ENCODE measurements around the gene P3H1. TPM values are rescaled to one million over a fixed set of nuclear protein-coding genes. Genes with fewer than 3 reads are reported as not detected.

Gene P3H1
- total RNA-seq, 1 experiment from 2014 or later, result 84.8 TPM

DNA sequence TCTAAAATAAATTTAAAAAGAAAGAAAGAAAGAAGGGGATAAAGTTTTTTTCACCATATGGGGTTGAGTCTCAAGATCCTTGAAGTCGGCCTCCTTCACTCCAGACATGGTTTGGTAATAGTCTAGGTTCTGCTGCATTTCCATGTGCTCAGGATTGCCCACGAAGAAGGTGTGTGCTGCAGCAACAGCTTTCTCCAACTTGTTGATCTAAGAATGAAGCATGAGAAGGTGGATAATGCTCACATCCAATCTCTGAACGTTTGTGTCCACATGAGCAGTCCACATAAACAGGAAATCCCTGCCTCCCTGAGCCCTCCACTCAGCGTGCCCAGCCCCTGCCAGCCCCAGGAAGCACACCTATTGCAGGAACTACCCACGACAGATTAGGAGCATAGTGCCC is 4.6 kb downstream of the P3H1 start:
- BruUV-seq (replicated peaks), result no TSS peak
- intact Hi-C loops (cut with micrococcal nuclease; ENCODE audit: unreplicated experiment) (no loop called here), in situ Hi-C loops (cut with HindIII; ENCODE audit: low pct_unique_long_range_greater_than_20kb, low sequenced_read_pairs) (no loop called here)
- ChIA-PET POLR2A (no interaction called here), CTCF (interaction anchor here (0.5 kb wide), 1 partner anchor 150 kb away, joined by 3 read pairs; no protein-coding TSS in a partner anchor)
- H3K36me3 ChIP-seq (ENCODE audit: control insufficient read depth, insufficient read depth, low read length), result peaks cover 2% of the 10 kb centered on the region
- H3K27me3 ChIP-seq (ENCODE audit: control insufficient read depth, insufficient read depth, low read length), result no peaks in the 10 kb centered on the region
- DNase-seq (ENCODE audit: low read depth, low spot score), result no peak
- no peaks in the 10 kb centered on the region for H3K9me3 ChIP-seq (ENCODE audit: control insufficient read depth, insufficient read depth, low read depth, low read length)
- no peak overlapping the region for H3K4me3 ChIP-seq (ENCODE audit: low read depth in 2 of 2, low read length in 2 of 2)
- H3K4me1 ChIP-seq (ENCODE audit: control insufficient read depth, insufficient read depth, low read length), result peaks cover 12% of the 10 kb centered on the region
- H3K27ac ChIP-seq (ENCODE audit: low read length), result no peak overlapping the region
- no peak for ATAC-seq
- TF ChIP-seq, protein P1, sequence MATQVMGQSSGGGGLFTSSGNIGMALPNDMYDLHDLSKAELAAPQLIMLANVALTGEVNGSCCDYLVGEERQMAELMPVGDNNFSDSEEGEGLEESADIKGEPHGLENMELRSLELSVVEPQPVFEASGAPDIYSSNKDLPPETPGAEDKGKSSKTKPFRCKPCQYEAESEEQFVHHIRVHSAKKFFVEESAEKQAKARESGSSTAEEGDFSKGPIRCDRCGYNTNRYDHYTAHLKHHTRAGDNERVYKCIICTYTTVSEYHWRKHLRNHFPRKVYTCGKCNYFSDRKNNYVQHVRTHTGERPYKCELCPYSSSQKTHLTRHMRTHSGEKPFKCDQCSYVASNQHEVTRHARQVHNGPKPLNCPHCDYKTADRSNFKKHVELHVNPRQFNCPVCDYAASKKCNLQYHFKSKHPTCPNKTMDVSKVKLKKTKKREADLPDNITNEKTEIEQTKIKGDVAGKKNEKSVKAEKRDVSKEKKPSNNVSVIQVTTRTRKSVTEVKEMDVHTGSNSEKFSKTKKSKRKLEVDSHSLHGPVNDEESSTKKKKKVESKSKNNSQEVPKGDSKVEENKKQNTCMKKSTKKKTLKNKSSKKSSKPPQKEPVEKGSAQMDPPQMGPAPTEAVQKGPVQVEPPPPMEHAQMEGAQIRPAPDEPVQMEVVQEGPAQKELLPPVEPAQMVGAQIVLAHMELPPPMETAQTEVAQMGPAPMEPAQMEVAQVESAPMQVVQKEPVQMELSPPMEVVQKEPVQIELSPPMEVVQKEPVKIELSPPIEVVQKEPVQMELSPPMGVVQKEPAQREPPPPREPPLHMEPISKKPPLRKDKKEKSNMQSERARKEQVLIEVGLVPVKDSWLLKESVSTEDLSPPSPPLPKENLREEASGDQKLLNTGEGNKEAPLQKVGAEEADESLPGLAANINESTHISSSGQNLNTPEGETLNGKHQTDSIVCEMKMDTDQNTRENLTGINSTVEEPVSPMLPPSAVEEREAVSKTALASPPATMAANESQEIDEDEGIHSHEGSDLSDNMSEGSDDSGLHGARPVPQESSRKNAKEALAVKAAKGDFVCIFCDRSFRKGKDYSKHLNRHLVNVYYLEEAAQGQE (IDR thresholded peaks at IDR 0.05; ENCODE audit: insufficient read depth in 1 of 2, low read depth in 2 of 2, low read length in 1 of 2), result no peak
- TF ChIP-seq, protein P2, sequence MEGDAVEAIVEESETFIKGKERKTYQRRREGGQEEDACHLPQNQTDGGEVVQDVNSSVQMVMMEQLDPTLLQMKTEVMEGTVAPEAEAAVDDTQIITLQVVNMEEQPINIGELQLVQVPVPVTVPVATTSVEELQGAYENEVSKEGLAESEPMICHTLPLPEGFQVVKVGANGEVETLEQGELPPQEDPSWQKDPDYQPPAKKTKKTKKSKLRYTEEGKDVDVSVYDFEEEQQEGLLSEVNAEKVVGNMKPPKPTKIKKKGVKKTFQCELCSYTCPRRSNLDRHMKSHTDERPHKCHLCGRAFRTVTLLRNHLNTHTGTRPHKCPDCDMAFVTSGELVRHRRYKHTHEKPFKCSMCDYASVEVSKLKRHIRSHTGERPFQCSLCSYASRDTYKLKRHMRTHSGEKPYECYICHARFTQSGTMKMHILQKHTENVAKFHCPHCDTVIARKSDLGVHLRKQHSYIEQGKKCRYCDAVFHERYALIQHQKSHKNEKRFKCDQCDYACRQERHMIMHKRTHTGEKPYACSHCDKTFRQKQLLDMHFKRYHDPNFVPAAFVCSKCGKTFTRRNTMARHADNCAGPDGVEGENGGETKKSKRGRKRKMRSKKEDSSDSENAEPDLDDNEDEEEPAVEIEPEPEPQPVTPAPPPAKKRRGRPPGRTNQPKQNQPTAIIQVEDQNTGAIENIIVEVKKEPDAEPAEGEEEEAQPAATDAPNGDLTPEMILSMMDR (IDR thresholded peaks at IDR 0.05), result no peak
- TF ChIP-seq POLR2AphosphoS5 (IDR thresholded peaks at IDR 0.05; ENCODE audit: low read depth, low read length) (no peak), SIN3A (IDR thresholded peaks at IDR 0.05; ENCODE audit: borderline replicate concordance, insufficient read depth, low read depth, low read length) (no peak), TCF7L2 (IDR thresholded peaks at IDR 0.05; ENCODE audit: low read depth, low read length) (no peak)

DNA sequence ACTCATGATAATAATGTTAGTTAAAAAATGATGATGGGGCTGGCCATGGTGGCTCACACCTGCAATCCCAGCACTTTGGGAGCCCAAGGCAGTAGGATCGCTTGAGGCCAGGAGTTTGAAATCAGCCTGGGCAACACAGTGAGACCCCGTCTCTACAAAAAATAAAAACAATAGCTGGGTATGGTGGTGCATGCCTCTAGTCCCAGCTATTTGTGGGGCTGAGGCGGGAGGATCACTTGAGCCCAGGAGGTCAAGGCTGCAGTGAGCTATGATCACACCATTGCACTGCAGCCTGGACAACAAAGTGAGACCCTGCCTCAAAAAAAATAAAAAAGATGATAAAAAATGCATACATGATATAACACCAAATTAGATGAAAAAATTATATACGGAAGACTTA is 5.3 kb downstream of the P3H1 start:
- no peak for ATAC-seq
- ChIA-PET POLR2A (no interaction called here), CTCF (no interaction called here)
- peaks cover 12% of the 10 kb centered on the region for H3K4me1 ChIP-seq (ENCODE audit: control insufficient read depth, insufficient read depth, low read length)
- no peak for DNase-seq (ENCODE audit: low read depth, low spot score)
- intact Hi-C loops (cut with micrococcal nuclease; ENCODE audit: unreplicated experiment) (no loop called here), in situ Hi-C loops (cut with HindIII; ENCODE audit: low pct_unique_long_range_greater_than_20kb, low sequenced_read_pairs) (no loop called here)
- no TSS peak for BruUV-seq (replicated peaks)
- H3K27me3 ChIP-seq (ENCODE audit: control insufficient read depth, insufficient read depth, low read length), result no peaks in the 10 kb centered on the region
- H3K4me3 ChIP-seq (ENCODE audit: low read depth in 2 of 2, low read length in 2 of 2), result no peak overlapping the region
- H3K36me3 ChIP-seq (ENCODE audit: control insufficient read depth, insufficient read depth, low read length), result peaks cover 6% of the 10 kb centered on the region
- H3K9me3 ChIP-seq (ENCODE audit: control insufficient read depth, insufficient read depth, low read depth, low read length), result no peaks in the 10 kb centered on the region
- no peak overlapping the region for H3K27ac ChIP-seq (ENCODE audit: low read length)
- no peak for TF ChIP-seq TCF7L2 (IDR thresholded peaks at IDR 0.05; ENCODE audit: low read depth, low read length)

DNA sequence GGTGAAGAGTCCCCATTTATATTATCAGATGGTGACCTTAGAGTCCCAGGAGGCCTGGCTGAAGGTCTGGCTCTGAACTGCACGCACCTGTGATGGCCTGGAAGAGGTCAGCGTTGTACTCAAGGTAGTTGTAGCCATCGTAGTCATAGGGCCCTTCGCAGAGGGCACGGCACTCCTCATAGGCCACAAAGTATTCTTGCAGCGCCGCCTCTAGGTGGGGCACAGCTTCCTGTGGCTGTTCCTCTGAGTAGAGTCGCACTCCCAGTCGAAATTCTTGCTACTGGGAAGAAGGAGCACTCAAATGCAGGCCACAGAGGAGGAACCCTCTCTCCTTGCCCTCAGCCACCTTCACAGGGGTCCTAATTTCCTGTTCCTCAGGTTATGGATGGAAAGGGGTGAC is 7.7 kb downstream of the P3H1 start:
- Histone ChIP-seq H3K27ac (ENCODE audit: low read length) (no peak overlapping the region), H3K9me3 (ENCODE audit: control insufficient read depth, insufficient read depth, low read depth, low read length) (no peaks in the 10 kb centered on the region), H3K27me3 (ENCODE audit: control insufficient read depth, insufficient read depth, low read length) (no peaks in the 10 kb centered on the region), H3K4me1 (ENCODE audit: control insufficient read depth, insufficient read depth, low read length) (no peaks in the 10 kb centered on the region), H3K4me3 (ENCODE audit: low read depth in 2 of 2, low read length in 2 of 2) (no peak overlapping the region), H3K36me3 (ENCODE audit: control insufficient read depth, insufficient read depth, low read length) (peaks cover 18% of the 10 kb centered on the region)
- TF ChIP-seq, protein P2 (IDR thresholded peaks at IDR 0.05), result peak; percentile 24; the same call in 1 of the 2 replicates
- no peak for TF ChIP-seq SIN3A (IDR thresholded peaks at IDR 0.05; ENCODE audit: borderline replicate concordance, insufficient read depth, low read depth, low read length)
- ATAC-seq (no peak), DNase-seq (ENCODE audit: low read depth, low spot score) (no peak)
- in situ Hi-C loops (cut with HindIII; ENCODE audit: low pct_unique_long_range_greater_than_20kb, low sequenced_read_pairs), result no loop called here
- POLR2A ChIA-PET, result interaction anchor here (0.6 kb wide), 1 partner anchor 21 kb away, joined by 3 read pairs; no protein-coding TSS in a partner anchor
- intact Hi-C loops (cut with micrococcal nuclease; ENCODE audit: unreplicated experiment), result no loop called here
- no TSS peak for BruUV-seq (replicated peaks)
- CTCF ChIA-PET, result no interaction called here
